ENCODE measurements around the gene TMEM151B. TPM values are rescaled to one million over a fixed set of nuclear protein-coding genes. Genes with fewer than 3 reads are reported as not detected.

The TMEM151B gene
- total and polyA plus RNA-seq, 9 of the 15 experiments (the other 6 are each of a cell fraction or from before 2014, with no cell fraction given), result not detected

GRCh38 chr6:44223319-44224028 lies 46.8 kb upstream of the TMEM151B start, which contains the start of gene SLC29A1 (continued):
- TF ChIP-seq PRPF4 (IDR thresholded peaks at IDR 0.05; ENCODE audit: insufficient read depth, low read depth, low read length, poor library complexity, severe bottlenecking) (no peak), RBM15 (IDR thresholded peaks at IDR 0.05; ENCODE audit: insufficient read depth, low read length) (no peak), SMARCA5 (IDR thresholded peaks at IDR 0.05) (no peak), ATF4 (CRISPR knock-in tag; IDR thresholded peaks at IDR 0.05) (no peak), ZFP1 (CRISPR knock-in tag; IDR thresholded peaks at IDR 0.05) (no peak), MIER1 (IDR thresholded peaks at IDR 0.05; ENCODE audit: low read depth) (no peak), NBN (IDR thresholded peaks at IDR 0.05; ENCODE audit: low read depth) (no peak), ZNF551 (CRISPR knock-in tag; IDR thresholded peaks at IDR 0.05) (no peak), DNMT1 (IDR thresholded peaks at IDR 0.05) (no peak), ZNF134 (CRISPR knock-in tag; conservative IDR thresholded peaks at IDR 0.05) (no peak), ILK (tag; IDR thresholded peaks at IDR 0.05; ENCODE audit: borderline replicate concordance, low read depth) (no peak), ELK1 (CRISPR knock-in tag; IDR thresholded peaks at IDR 0.05) (no peak), ZNF445 (CRISPR knock-in tag; IDR thresholded peaks at IDR 0.05; ENCODE audit: low read depth) (no peak), ZNF592 (IDR thresholded peaks at IDR 0.05) (peak; percentile 75), KLF13 (tag; IDR thresholded peaks at IDR 0.05; ENCODE audit: borderline replicate concordance, low read depth) (no peak), CSDE1 (IDR thresholded peaks at IDR 0.05) (no peak), MCM3 (IDR thresholded peaks at IDR 0.05) (no peak), HDAC2 (IDR thresholded peaks at IDR 0.05) (no peak; the same call in 1 of the 2 replicates), THAP12 (CRISPR knock-in tag; IDR thresholded peaks at IDR 0.05) (peak; percentile 80; the same call in 1 of the 2 replicates), TEAD4 (IDR thresholded peaks at IDR 0.05; ENCODE audit: low read length) (no peak), TEAD4 (CRISPR knock-in tag; IDR thresholded peaks at IDR 0.05; ENCODE audit: borderline replicate concordance) (peak; percentile 91), ZNF253 (CRISPR knock-in tag; conservative IDR thresholded peaks at IDR 0.05) (no peak)

Data from K562 (cell line).